ENCODE data around the gene ADAMTS19.
"Not testable (repeated sequence)": the region's sequence is repeated elsewhere in the genome, so short reads cannot be mapped to it uniquely, and the experiment has no call there.

The ADAMTS19 gene

DNA sequence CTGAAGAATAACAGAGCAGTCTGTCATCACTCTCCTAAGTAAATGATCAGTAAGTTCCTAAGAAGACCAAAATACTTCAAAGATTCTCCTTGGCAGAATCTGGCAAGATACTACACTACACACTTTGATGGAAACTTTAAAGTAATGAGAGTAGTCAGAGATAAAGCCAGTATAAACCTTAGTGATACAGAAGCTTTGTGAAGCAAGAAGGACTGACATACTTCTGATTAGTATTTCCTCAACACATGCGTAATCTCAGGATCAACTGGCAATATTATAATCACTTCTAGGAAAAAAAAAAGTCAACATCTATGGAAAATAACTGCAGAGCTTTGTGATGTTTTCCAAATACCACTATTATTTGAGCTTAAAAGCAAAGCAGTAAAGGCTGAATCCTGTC lies 34.0 kb upstream of the ADAMTS19 start:
- H3K4me3 ChIP-seq (ENCODE audit: control insufficient read depth, low read depth, low read length): no peak overlapping the region
- no peak for DNase-seq (ENCODE audit: low read depth)
- TF ChIP-seq, protein P1, sequence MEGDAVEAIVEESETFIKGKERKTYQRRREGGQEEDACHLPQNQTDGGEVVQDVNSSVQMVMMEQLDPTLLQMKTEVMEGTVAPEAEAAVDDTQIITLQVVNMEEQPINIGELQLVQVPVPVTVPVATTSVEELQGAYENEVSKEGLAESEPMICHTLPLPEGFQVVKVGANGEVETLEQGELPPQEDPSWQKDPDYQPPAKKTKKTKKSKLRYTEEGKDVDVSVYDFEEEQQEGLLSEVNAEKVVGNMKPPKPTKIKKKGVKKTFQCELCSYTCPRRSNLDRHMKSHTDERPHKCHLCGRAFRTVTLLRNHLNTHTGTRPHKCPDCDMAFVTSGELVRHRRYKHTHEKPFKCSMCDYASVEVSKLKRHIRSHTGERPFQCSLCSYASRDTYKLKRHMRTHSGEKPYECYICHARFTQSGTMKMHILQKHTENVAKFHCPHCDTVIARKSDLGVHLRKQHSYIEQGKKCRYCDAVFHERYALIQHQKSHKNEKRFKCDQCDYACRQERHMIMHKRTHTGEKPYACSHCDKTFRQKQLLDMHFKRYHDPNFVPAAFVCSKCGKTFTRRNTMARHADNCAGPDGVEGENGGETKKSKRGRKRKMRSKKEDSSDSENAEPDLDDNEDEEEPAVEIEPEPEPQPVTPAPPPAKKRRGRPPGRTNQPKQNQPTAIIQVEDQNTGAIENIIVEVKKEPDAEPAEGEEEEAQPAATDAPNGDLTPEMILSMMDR (IDR thresholded peaks at IDR 0.05; ENCODE audit: control insufficient read depth, insufficient read depth, low read depth, low read length, missing control alignments): no peak

DNA sequence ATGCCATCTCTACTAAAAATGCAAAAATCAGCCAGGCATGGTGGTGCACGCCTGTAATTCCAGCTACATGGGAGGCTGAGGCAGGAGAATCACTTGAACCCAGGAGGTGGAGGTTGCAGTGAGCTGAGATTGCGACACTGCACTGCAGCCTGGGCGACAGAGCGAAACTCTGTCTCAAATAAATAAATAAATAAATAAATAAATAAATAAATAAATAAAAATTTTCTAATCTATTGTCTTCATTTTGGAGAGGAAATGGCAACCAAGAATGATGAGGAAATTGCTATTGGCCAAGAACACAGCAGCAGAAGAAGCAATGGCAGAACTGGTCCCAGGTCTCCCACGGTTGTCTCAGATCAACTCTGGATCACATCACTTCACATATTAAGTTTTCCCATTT lies 31.5 kb upstream of the ADAMTS19 start:
- DNase-seq (ENCODE audit: low read depth); H3K4me3 ChIP-seq (ENCODE audit: control insufficient read depth, low read depth, low read length): not testable (repeated sequence)

DNA sequence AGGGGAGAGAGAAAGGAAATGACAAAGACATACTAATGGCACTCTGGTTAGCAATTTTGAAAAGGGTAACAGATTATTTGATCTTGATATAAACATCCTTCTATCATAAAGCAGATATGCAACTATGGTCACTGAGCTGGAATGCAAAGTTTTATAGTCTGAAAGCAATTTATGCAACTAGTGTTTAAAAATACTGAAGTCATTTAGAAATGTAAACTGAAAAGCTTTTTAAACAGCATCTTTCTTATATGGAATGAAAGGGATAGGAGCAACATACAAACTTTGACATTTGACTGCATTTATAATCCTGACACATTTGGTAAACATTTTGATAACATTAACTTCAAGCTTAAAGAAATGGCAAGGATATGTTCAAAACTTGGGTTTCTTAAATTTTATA lies 28.7 kb upstream of the ADAMTS19 start:
- no peak for DNase-seq (ENCODE audit: low read depth)
- TF ChIP-seq, protein P1 (IDR thresholded peaks at IDR 0.05; ENCODE audit: control insufficient read depth, insufficient read depth, low read depth, low read length, missing control alignments): no peak
- H3K4me3 ChIP-seq (ENCODE audit: control insufficient read depth, low read depth, low read length): no peak overlapping the region

DNA sequence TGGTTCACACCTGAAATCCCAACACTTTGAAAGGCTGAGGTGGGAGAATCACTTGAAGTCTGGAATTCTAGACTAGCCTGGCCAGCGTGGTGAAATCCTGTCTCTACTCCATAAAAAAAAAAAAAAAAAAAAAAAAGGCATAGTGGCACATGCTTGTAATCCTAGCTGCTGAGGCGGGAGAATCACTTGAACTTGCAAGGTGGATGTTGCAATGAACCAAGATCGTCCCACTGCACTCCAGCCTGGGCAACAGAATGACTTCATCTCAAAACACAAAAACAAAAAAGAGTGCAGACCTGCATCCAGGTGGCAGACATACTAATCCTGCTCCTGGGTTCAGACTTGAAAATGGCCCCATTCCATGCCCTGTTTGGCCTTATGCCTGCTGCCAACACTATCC lies 21.8 kb upstream of the ADAMTS19 start:
- DNase-seq (ENCODE audit: low read depth): no peak

DNA sequence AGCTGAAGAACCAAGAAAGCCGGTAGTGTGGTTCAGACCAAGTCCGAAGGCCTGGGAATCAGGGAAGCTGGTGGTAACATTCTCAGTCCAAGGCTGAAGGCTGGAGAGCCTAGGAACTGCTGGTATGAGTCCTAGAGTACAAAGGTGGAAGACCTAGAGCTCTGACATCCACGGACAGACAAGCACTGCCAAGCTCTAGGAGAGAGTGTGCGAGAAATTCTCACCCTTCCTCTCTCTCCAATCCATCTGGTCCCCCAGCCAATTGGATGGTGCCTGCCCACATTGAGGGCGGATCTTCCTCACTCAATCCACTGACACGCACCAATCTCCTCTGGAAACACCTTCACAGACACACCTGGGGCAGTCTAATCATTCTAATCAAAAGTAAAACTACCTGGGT lies 19.7 kb upstream of the ADAMTS19 start:
- DNase-seq (ENCODE audit: low read depth): no peak
- no peak overlapping the region for H3K4me3 ChIP-seq (ENCODE audit: control insufficient read depth, low read depth, low read length)
- TF ChIP-seq, protein P1 (IDR thresholded peaks at IDR 0.05; ENCODE audit: control insufficient read depth, insufficient read depth, low read depth, low read length, missing control alignments): no peak

More for the DNA sequence above, 21.8 kb upstream of the ADAMTS19 start:
- TF ChIP-seq, protein P1 (IDR thresholded peaks at IDR 0.05; ENCODE audit: control insufficient read depth, insufficient read depth, low read depth, low read length, missing control alignments): no peak
- no peak overlapping the region for H3K4me3 ChIP-seq (ENCODE audit: control insufficient read depth, low read depth, low read length)

DNA sequence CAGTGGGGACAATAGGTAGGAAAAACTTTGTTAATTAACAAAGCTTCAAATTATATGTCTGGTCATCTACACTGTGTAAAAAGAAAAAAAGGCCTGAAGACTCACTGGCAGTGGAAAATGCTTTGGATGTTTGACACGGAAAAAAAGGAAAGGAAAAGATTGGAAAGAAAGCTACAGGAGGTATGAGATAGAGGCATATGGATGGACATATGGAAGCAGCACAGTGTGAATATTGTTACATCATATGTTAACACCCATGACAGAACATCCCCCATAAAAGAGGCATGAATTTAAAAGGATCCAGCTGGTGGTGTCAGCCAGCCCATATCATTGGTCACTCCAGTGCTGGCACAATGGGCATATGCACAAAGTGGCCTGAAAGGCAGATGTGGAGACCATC lies 19.0 kb upstream of the ADAMTS19 start:
- TF ChIP-seq, protein P1 (IDR thresholded peaks at IDR 0.05; ENCODE audit: control insufficient read depth, insufficient read depth, low read depth, low read length, missing control alignments): no peak
- no peak for DNase-seq (ENCODE audit: low read depth)

DNA sequence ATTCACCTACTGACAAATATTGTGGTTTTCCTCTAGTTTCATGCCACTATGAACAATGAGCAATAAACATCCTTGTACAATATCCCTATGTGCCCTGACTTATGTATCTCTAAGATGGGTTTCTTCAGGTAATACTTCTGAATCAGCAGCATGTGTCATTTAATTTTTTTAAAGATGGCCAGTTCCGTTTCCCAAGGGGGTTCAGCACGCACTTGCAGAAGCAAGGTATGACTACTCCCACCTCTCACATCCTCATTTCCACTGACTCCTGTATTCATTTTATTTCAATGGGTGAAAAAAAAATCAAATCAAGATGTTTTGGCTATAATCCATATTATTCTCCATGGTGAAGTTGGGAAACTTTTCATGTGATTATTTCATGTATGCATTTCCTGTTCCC lies 14.7 kb upstream of the ADAMTS19 start:
- DNase-seq (ENCODE audit: low read depth): no peak
- H3K4me3 ChIP-seq (ENCODE audit: control insufficient read depth, low read depth, low read length): no peak overlapping the region
- TF ChIP-seq, protein P1 (IDR thresholded peaks at IDR 0.05; ENCODE audit: control insufficient read depth, insufficient read depth, low read depth, low read length, missing control alignments): no peak

More for the DNA sequence above, 19.0 kb upstream of the ADAMTS19 start:
- H3K4me3 ChIP-seq (ENCODE audit: control insufficient read depth, low read depth, low read length): no peak overlapping the region

Measured in AG09309 (cell line).